ENCODE data around the gene MAP3K13.

Gene MAP3K13

DNA sequence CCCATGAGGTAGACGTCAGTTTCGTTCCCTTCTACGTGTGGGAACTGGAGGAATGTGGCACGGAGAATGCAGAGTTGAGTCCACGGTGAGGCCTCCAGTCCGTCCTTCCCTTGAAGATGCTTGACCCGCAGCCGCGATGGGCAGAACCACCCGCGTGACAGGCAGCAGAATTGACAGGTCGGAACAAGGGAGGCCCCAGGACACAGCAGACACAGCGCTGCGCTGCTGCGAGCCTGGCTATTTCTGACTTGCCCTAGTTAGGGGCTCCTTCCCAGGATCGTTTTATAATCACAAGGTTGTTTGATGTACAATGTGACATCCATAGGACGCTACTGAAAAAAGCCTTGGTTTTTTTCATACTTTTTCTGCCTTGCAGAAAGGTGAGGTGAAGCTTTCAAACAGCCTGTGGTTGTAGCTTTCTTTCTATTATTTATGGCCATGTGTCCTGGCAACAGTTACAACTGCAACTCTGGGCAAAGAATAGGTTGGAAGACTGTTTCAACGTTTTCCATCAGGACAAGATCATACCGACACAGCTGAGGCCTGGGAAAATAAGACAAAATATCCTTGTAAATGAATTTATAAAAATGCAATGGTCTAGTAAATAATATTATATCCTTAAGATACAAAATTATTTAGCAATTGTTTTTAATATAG is 145.5 kb downstream of the MAP3K13 start:
- no peak for DNase-seq (ENCODE audit: low spot score)

- DNase-seq (ENCODE audit: low spot score) = no peak
These were observed 148.8 kb downstream of the MAP3K13 start for GRCh38 chr3:185511711-185512110.

- no peak for DNase-seq (ENCODE audit: low spot score)
These were observed 154.6 kb downstream of the MAP3K13 start for GRCh38 chr3:185517387-185518130.

DNA sequence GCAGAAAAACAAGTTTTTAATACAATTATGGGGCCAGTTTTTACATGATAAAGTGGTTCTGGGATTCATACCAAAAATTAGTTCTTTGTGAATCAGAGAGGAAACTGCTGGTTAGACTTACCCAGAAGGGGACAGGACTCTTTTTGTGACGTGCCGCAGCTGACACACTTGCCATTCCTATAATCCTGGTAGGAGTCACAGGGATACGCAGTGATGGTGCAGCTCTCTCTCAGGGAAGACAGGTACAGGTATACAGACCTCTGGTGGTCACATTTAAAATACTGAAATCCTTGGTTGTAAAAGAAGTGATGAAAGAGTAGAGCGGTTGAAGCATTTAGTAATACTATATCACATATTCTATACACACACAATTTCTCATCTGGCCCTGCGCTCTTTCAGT is 156.1 kb downstream of the MAP3K13 start:
- no peak for DNase-seq (ENCODE audit: low spot score)

DNA sequence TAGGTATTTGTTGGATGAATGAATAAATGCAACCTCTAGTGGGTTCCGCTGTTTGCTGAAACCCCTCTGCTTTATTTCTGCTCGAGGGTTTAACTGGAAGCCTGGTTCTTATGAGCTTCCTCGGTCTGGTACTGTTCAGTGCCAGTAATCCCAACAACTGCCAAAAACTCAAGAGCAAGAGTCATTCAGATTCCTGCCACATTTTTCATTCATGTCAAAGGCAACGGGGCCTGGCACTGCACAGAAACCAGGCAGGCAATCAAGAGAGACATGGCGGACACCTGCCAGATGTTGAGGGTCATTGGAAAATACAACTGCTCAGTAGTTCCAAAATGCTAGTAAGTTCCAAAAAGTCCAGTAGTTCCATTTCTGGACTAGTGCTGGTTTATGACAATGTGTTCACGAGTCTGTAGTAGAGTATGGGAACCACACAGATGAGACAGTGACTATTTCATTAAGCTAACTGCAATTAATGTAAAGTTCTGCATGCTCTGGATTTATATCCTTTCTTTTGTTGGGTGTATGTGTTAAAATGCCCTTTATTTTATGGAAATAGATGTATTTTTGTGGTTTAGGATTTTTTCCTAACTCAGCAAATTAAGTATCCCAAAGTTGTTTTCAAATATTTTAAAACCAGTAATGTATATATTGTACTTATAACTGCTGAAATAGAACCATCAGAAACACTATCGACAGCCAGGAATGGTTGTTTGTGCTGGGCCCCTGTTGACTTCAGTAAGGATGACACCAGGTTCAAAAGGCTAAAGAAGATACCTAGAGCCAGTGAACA is 158.6 kb downstream of the MAP3K13 start:
- no peak for DNase-seq (ENCODE audit: low spot score)

DNA sequence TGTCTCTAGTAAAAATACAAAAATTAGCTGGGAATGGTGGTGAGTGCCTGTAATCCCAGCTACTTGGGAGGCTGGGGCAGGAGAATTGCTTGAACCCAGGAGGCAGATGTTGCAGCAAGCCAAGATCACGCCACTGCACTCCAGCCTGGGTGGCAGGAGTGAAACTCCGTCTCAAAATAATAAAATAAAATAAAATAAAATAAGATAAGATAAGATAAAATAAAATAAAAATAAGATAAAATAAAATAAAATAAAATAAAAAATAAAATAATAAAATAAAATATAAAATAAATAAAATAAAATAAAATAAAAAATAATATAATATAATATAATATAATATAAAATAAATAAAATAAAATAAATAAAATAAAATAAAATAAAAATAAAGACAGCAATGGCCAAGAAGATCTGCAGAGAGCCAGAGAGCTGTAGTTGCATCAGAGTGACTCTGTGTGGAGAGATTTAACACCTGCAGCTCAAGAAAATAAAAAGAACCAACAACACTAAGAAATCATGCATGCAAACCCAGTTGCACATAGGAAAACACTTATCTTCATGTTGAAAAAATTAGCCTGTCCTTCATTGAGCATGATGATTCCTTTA is 163.5 kb downstream of the MAP3K13 start:
- DNase-seq (ENCODE audit: low spot score) = no peak

- no peak for DNase-seq (ENCODE audit: low spot score)
These were observed 164.4 kb downstream of the MAP3K13 start for GRCh38 chr3:185527364-185527763.

- DNase-seq (ENCODE audit: low spot score) = no peak
These were observed 165.6 kb downstream of the MAP3K13 start for GRCh38 chr3:185528532-185528931.

GRCh38 chr3:185530856-185531255 is 167.9 kb downstream of the MAP3K13 start:
- no peak for DNase-seq (ENCODE audit: low spot score)

GRCh38 chr3:185532901-185533300 is 170.0 kb downstream of the MAP3K13 start:
- no peak for DNase-seq (ENCODE audit: low spot score)

DNA sequence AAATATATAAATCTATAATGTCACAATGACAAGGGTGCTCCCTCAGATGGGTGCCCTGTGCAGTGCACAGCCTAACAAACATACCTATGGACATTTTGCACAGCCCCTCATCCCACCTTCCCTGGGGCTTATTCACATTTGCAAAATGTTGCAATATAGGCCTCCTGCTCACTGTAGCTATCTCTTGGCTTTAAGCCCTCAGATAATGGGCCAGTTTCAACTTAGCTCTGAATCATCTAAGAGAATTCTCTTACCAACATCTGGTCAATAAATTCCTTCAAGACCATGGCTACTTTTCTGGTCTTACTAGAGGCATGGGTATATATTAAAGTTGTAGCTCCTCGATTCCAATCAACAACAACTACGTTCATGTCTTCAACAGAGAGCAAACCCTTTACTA is 171.6 kb downstream of the MAP3K13 start:
- no peak for DNase-seq (ENCODE audit: low spot score)

GRCh38 chr3:185537369-185537970 is 174.5 kb downstream of the MAP3K13 start:
- no peak for DNase-seq (ENCODE audit: low spot score)

Data from HuH-7.5 (cell line).